CD14-positive monocyte (primary cell): ENCODE results near the gene SLC2A1. TPM values are rescaled to one million over a fixed set of nuclear protein-coding genes. Genes with fewer than 3 reads are reported as not detected.

Experiments used
- DNase-seq, 3 donors: peaks; one replicate each; pipeline ENCODE4 v3.0.0-alpha.2; 2011 to 2022
- H2AFZ ChIP-seq: 2 replicates; pipeline ENCODE4 v1.6.0; 2012; ENCODE audit warnings: mild to moderate bottlenecking, low read depth, low read length, inconsistent platforms; ENCODE audit not compliant: insufficient read depth, poor library complexity, severe bottlenecking
- H3K27ac ChIP-seq, 2 donors: 1 replicate in 1 of 2; 2 replicates in 1 of 2; pipeline ENCODE4 v1.5.1; 2012 to 2013; ENCODE audit warnings: low read length in 2 of 2, control low read depth in 1 of 2, inconsistent platforms in 1 of 2, low read depth in 1 of 2, mild to moderate bottlenecking in 1 of 2
- H3K27me3 ChIP-seq, 2 donors: one replicate each; pipeline versions ENCODE4 v1.6.0 to v1.6.1; 2011 to 2013; ENCODE audit warnings: low read length in 2 of 2; ENCODE audit not compliant: control insufficient read depth in 2 of 2, insufficient read depth in 2 of 2
- H3K36me3 ChIP-seq, 2 donors: replicated peaks in 1 of 2; 1 replicate in 1 of 2; 2 replicates in 1 of 2; pipeline versions ENCODE4 v1.5.1 to v1.6.1; 2012 to 2013; ENCODE audit warnings: low read length in 2 of 2, control low read depth in 1 of 2, inconsistent platforms in 1 of 2, mild to moderate bottlenecking in 1 of 2; ENCODE audit not compliant: insufficient read depth in 2 of 2, control insufficient read depth in 1 of 2
- H3K4me1 ChIP-seq, 2 donors: 1 replicate in 1 of 2; 2 replicates in 1 of 2; pipeline versions ENCODE4 v1.5.1 to v1.6.1; 2012 to 2013; ENCODE audit warnings: low read length in 2 of 2, control low read depth in 1 of 2, inconsistent platforms in 1 of 2, mild to moderate bottlenecking in 1 of 2, moderate library complexity in 1 of 2; ENCODE audit not compliant: insufficient read depth in 2 of 2, control insufficient read depth in 1 of 2
- H3K4me2 ChIP-seq: replicated peaks from 2 replicates; pipeline ENCODE3; 2012; ENCODE audit warnings: low read length, moderate library complexity, mild to moderate bottlenecking; ENCODE audit not compliant: poor library complexity, severe bottlenecking; ENCODE audit errors: extremely low read depth
- H3K4me3 ChIP-seq, 3 experiments: fragments of 200-600 bp in 1 of 3; sonication (generic) in 1 of 3; replicated peaks in 1 of 3; 1 replicate in 2 of 3; 2 replicates in 1 of 3; pipeline ENCODE4 v1.5.1; 2011 to 2013; ENCODE audit warnings: low read length in 3 of 3, mild to moderate bottlenecking in 3 of 3, control low read depth in 2 of 3, low read depth in 2 of 3, inconsistent platforms in 1 of 3, moderate library complexity in 1 of 3
- H3K79me2 ChIP-seq: 2 replicates; pipeline ENCODE4 v1.6.0; 2012; ENCODE audit warnings: mild to moderate bottlenecking, control low read depth, inconsistent platforms, low read length, moderate library complexity; ENCODE audit not compliant: insufficient read depth
- H3K9ac ChIP-seq: 2 replicates; pipeline ENCODE4 v1.6.0; 2017; ENCODE audit warnings: low read length, mild to moderate bottlenecking; ENCODE audit not compliant: insufficient read depth, poor library complexity, severe bottlenecking
- H3K9me3 ChIP-seq, 2 donors: replicated peaks in 1 of 2; 1 replicate in 1 of 2; 2 replicates in 1 of 2; pipeline versions ENCODE4 v1.5.1 to v1.6.1; 2012 to 2013; ENCODE audit warnings: low read length in 2 of 2, control low read depth in 1 of 2; ENCODE audit not compliant: control insufficient read depth in 1 of 2, insufficient read depth in 1 of 2
- H4K20me1 ChIP-seq: 2 replicates; pipeline ENCODE4 v1.6.0; 2012; ENCODE audit warnings: mild to moderate bottlenecking, low read length, control low read depth, moderate library complexity; ENCODE audit not compliant: insufficient read depth
- H3K27ac Mint-ChIP-seq, 7 donors: one replicate each; pipeline ENCODE4 v1.8.0; 2020; ENCODE audit warnings: mild to moderate bottlenecking in 7 of 7, mixed read lengths in 7 of 7, moderate library complexity in 6 of 7, inconsistent platforms in 2 of 7
- H3K27me3 Mint-ChIP-seq, 3 donors: one replicate each; pipeline ENCODE4 v1.8.0; 2021 to 2022; ENCODE audit warnings: low read depth in 3 of 3, mild to moderate bottlenecking in 3 of 3, mixed read lengths in 3 of 3, moderate library complexity in 3 of 3, inconsistent platforms in 1 of 3
- H3K36me3 Mint-ChIP-seq, 2 donors: one replicate each; pipeline ENCODE4 v1.8.0; 2020; ENCODE audit warnings: mixed read lengths in 2 of 2, inconsistent platforms in 1 of 2, mild to moderate bottlenecking in 1 of 2
- H3K4me1 Mint-ChIP-seq: one replicate; pipeline ENCODE4 v1.8.0; 2020; ENCODE audit warnings: mild to moderate bottlenecking, mixed read lengths
- H3K4me3 Mint-ChIP-seq, 2 donors: one replicate each; pipeline ENCODE4 v1.8.0; 2020; ENCODE audit warnings: mild to moderate bottlenecking in 2 of 2, mixed read lengths in 2 of 2, moderate library complexity in 1 of 2
- H3K9me3 Mint-ChIP-seq, 7 donors: one replicate each; pipeline ENCODE4 v1.8.0; 2020 to 2022; ENCODE audit warnings: mixed read lengths in 7 of 7, mild to moderate bottlenecking in 6 of 7, moderate library complexity in 6 of 7, inconsistent platforms in 2 of 7
- CTCF ChIP-seq: fragments of 200-600 bp; IDR thresholded peaks from one replicate; pipeline ENCODE4 v1.8.0; 2022; ENCODE audit warnings: antibody characterized with exemption, mild to moderate bottlenecking
- WGBS: methylation state at CpG from one replicate; pipeline ENCODE4 v1.1.5; 2013; ENCODE audit warnings: missing lambda C conversion rate; ENCODE audit not compliant: insufficient coverage; 5-methylcytosine and 5-hydroxymethylcytosine counted together
- intact Hi-C, 2 donors: fragments of 100-400 bp; cut with micrococcal nuclease; formaldehyde crosslinking; loops; one replicate each; pipeline versions ENCODE4 v1.15.0 to v1.15.1; 2023
- polyA plus RNA-seq, 3 donors: library from polyadenylated mRNA; depleted of rRNA in 1 of 3; unstranded in 2 of 3; stranded (reverse) in 1 of 3; fragments of 300-500 nt in 2 of 3; fragments of >200 nt in 1 of 3; fragmentation: Illumina TruSeq in 2 of 3; gene quantifications; 1 replicate in 2 of 3; 2 replicates in 1 of 3; pipeline ENCODE4 v1.2.3, GENCODE V29; 2012 to 2021

Gene SLC2A1
- polyA plus RNA-seq, 3 donors = 0.56 to 5.0 (median 0.71) TPM

- H2AFZ ChIP-seq = no peak overlapping the region
- no peaks in the 10 kb centered on the region for H3K36me3 ChIP-seq
- H3K9ac ChIP-seq = no peak overlapping the region
- no peak overlapping the region for H3K27ac ChIP-seq
- no peak for TF ChIP-seq CTCF
- no peak overlapping the region for H3K4me3 ChIP-seq
- peaks cover 9 to 10% of the 10 kb centered on the region in 2 donors for H3K4me1 ChIP-seq
- Mint-ChIP-seq H3K9me3 (peaks cover 0 to 1% (median 0%) of the 10 kb centered on the region in 7 donors), H3K4me3 (no peak overlapping the region), H3K4me1 (peaks cover 12% of the 10 kb centered on the region), H3K27ac (no peak overlapping the region), H3K36me3 (no peaks in the 10 kb centered on the region), H3K27me3 (peaks cover 0 to 9% (median 0%) of the 10 kb centered on the region in 3 donors)
- no peaks in the 10 kb centered on the region for H3K79me2 ChIP-seq
- WGBS = 100% methylated on average over 2 of the region's 4 CpGs
- intact Hi-C loops = loop anchor here in 1 of 2 donors (5.0 kb wide), 1 partner anchor 33 kb away; no protein-coding TSS in a partner anchor
- no peaks in the 10 kb centered on the region for H3K27me3 ChIP-seq
- no peaks in the 10 kb centered on the region for H3K9me3 ChIP-seq
- H4K20me1 ChIP-seq = no peaks in the 10 kb centered on the region
- H3K4me2 ChIP-seq = no peak overlapping the region
- no peak for DNase-seq
Measured at GRCh38 chr1:42975561-42976225, 17.0 kb upstream of the SLC2A1 start.

- Mint-ChIP-seq H3K27ac (peak overlapping the region in 1 of 7 donors; percentile 3), H3K36me3 (no peaks in the 10 kb centered on the region), H3K4me1 (peaks cover 4% of the 10 kb centered on the region), H3K4me3 (no peak overlapping the region), H3K9me3 (peaks cover 0 to 1% (median 0%) of the 10 kb centered on the region in 7 donors), H3K27me3 (peaks cover 0 to 8% (median 0%) of the 10 kb centered on the region in 3 donors)
- Histone ChIP-seq H2AFZ (no peak overlapping the region), H4K20me1 (no peaks in the 10 kb centered on the region), H3K36me3 (no peaks in the 10 kb centered on the region), H3K4me1 (peaks cover 1 to 2% of the 10 kb centered on the region in 2 donors), H3K27me3 (no peaks in the 10 kb centered on the region), H3K79me2 (no peaks in the 10 kb centered on the region), H3K4me3 (no peak overlapping the region), H3K27ac (no peak overlapping the region), H3K9me3 (no peaks in the 10 kb centered on the region), H3K4me2 (no peak overlapping the region), H3K9ac (no peak overlapping the region)
- WGBS = 100% methylated on average over 1 of the region's 3 CpGs
- no peak for TF ChIP-seq CTCF
- DNase-seq = no peak
- intact Hi-C loops = loop anchor here in 1 of 2 donors (5.0 kb wide), 1 partner anchor 33 kb away; no protein-coding TSS in a partner anchor
Measured at GRCh38 chr1:42974767-42975437, 16.2 kb upstream of the SLC2A1 start.
